ENCODE measurements around the gene NFATC1. TPM values are rescaled to one million over a fixed set of nuclear protein-coding genes. Genes with fewer than 3 reads are reported as not detected.

Gene NFATC1
- total RNA-seq, 1 donor from 2014 or later = 21.9 TPM

- DNase-seq (ENCODE audit: extremely low spot score in 2 of 2) = no peak
- Histone ChIP-seq H3K9me3 (no peaks in the 10 kb centered on the region), H3K4me1 (peaks cover 17% of the 10 kb centered on the region), H3K27me3 (no peaks in the 10 kb centered on the region), H3K36me3 (peaks cover 0 to 5% of the 10 kb centered on the region in 2 donors), H3K27ac (peak overlapping the region; percentile 41), H3K4me3 (no peak overlapping the region)
- TF ChIP-seq POLR2AphosphoS5 (IDR thresholded peaks at IDR 0.05; ENCODE audit: insufficient read depth in 1 of 2, low read depth in 1 of 2) (no peak), CTCF (IDR thresholded peaks at IDR 0.05) (no peak), POLR2A (IDR thresholded peaks at IDR 0.05) (no peak)
- intact Hi-C loops (cut with DNase I) = no loop called here
These were observed 100.7 kb downstream of the NFATC1 start for GRCh38 chr18:79496237-79496977.

- H3K27me3 ChIP-seq = no peaks in the 10 kb centered on the region
- H3K27ac ChIP-seq = peak overlapping the region; percentile 41
- H3K4me3 ChIP-seq = no peak overlapping the region
- intact Hi-C loops (cut with DNase I) = no loop called here
- no peak for DNase-seq (ENCODE audit: extremely low spot score in 2 of 2)
- peaks cover 17% of the 10 kb centered on the region for H3K4me1 ChIP-seq
- TF ChIP-seq POLR2AphosphoS5 (IDR thresholded peaks at IDR 0.05; ENCODE audit: insufficient read depth in 1 of 2, low read depth in 1 of 2) = peak in 1 of 2 donors; percentile 47
- no peak for TF ChIP-seq POLR2A (IDR thresholded peaks at IDR 0.05)
- H3K9me3 ChIP-seq = no peaks in the 10 kb centered on the region
- peaks cover 0 to 5% of the 10 kb centered on the region in 2 donors for H3K36me3 ChIP-seq
These were observed 101.4 kb downstream of the NFATC1 start for GRCh38 chr18:79496978-79497637.

GRCh38 chr18:79497638-79498081 is 101.9 kb downstream of the NFATC1 start:
- H3K9me3 ChIP-seq = no peaks in the 10 kb centered on the region
- TF ChIP-seq POLR2AphosphoS5 (IDR thresholded peaks at IDR 0.05; ENCODE audit: insufficient read depth in 1 of 2, low read depth in 1 of 2) (no peak), CTCF (IDR thresholded peaks at IDR 0.05) (no peak), POLR2A (IDR thresholded peaks at IDR 0.05) (no peak)
- no peak overlapping the region for H3K4me3 ChIP-seq
- H3K27ac ChIP-seq = no peak overlapping the region
- H3K4me1 ChIP-seq = peaks cover 17% of the 10 kb centered on the region
- DNase-seq (ENCODE audit: extremely low spot score in 2 of 2) = no peak
- intact Hi-C loops (cut with DNase I) = no loop called here
- no peaks in the 10 kb centered on the region for H3K27me3 ChIP-seq
- peaks cover 0 to 5% of the 10 kb centered on the region in 2 donors for H3K36me3 ChIP-seq

- H3K4me1 ChIP-seq = peaks cover 17% of the 10 kb centered on the region
- H3K27me3 ChIP-seq = no peaks in the 10 kb centered on the region
- no peak overlapping the region for H3K4me3 ChIP-seq
- no peaks in the 10 kb centered on the region for H3K9me3 ChIP-seq
- intact Hi-C loops (cut with DNase I) = no loop called here
- no peak for DNase-seq (ENCODE audit: extremely low spot score in 2 of 2)
- peaks cover 0 to 5% of the 10 kb centered on the region in 2 donors for H3K36me3 ChIP-seq
- TF ChIP-seq POLR2AphosphoS5 (IDR thresholded peaks at IDR 0.05; ENCODE audit: insufficient read depth in 1 of 2, low read depth in 1 of 2) (no peak), CTCF (IDR thresholded peaks at IDR 0.05) (no peak), POLR2A (IDR thresholded peaks at IDR 0.05) (no peak)
- no peak overlapping the region for H3K27ac ChIP-seq
These were observed 102.9 kb downstream of the NFATC1 start for GRCh38 chr18:79498662-79499061.

GRCh38 chr18:79501006-79501405 is 105.3 kb downstream of the NFATC1 start:
- intact Hi-C loops (cut with DNase I) = no loop called here

More at GRCh38 chr18:79501006-79501405, 105.3 kb downstream of the NFATC1 start:
- H3K4me3 ChIP-seq = no peak overlapping the region
- H3K27ac ChIP-seq = no peak overlapping the region
- DNase-seq (ENCODE audit: extremely low spot score in 2 of 2) = no peak
- H3K36me3 ChIP-seq = no peaks in the 10 kb centered on the region
- no peaks in the 10 kb centered on the region for H3K27me3 ChIP-seq
- H3K9me3 ChIP-seq = no peaks in the 10 kb centered on the region
- H3K4me1 ChIP-seq = peaks cover 21% of the 10 kb centered on the region
- no peak for TF ChIP-seq CTCF (IDR thresholded peaks at IDR 0.05)
- TF ChIP-seq POLR2AphosphoS5 (IDR thresholded peaks at IDR 0.05; ENCODE audit: insufficient read depth in 1 of 2, low read depth in 1 of 2) = no peak
- TF ChIP-seq POLR2A (IDR thresholded peaks at IDR 0.05) = no peak

All from vagina (tissue), 2 donors.